ENCODE data around the gene STOML2.
"Not testable (repeated sequence)": the region's sequence is repeated elsewhere in the genome, so short reads cannot be mapped to it uniquely, and the experiment has no call there.

The STOML2 gene, protein sequence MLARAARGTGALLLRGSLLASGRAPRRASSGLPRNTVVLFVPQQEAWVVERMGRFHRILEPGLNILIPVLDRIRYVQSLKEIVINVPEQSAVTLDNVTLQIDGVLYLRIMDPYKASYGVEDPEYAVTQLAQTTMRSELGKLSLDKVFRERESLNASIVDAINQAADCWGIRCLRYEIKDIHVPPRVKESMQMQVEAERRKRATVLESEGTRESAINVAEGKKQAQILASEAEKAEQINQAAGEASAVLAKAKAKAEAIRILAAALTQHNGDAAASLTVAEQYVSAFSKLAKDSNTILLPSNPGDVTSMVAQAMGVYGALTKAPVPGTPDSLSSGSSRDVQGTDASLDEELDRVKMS

DNA sequence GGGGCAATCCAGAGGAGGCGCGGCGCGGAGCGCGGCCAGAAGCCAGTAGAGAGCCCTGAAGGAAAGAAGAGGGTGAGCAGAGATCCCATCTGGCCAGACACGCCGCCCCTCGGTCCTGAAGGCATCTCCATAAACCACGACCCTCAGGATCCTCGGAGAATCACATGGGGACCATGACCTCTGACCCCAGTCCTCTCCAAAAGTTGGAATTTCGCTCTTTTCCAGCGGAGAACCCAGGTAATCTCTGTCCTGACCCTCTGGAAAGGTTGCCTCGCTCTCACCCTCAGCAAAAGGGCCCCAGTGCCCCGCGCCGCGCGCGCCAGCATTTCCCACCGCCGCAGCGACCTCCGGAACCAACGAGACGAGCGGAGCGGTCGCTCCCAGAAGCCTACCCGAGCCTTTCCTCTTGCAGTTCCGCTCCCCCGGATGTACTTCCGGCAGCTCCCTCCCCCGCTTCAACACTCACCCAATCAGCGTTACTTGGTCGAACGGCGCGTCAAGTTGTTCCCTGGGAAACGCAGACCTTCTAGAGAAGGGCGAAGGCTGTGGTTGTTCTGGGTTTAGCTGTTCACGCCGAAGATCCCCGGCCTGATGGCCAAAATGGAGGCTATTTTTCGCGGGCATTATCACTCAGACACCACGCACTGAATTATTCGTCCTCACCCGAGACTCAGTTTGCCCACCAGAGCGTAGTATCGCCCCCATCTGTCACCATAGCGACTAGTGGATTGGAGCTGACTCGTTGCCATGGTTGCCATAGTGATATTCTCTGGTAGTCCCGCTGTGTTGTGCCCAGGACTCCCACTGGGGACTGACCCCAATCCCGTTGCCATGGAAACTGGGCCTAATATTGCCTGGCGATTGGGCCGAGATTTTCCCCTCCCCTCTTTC is at the start of gene STOML2:
Gene STOML2 (minus strand): TSS at position 363 of the 891 bp plus-strand sequence. CDS start 37 bp downstream, at position 326.
- DNase-seq, result peak; percentile 95

DNA sequence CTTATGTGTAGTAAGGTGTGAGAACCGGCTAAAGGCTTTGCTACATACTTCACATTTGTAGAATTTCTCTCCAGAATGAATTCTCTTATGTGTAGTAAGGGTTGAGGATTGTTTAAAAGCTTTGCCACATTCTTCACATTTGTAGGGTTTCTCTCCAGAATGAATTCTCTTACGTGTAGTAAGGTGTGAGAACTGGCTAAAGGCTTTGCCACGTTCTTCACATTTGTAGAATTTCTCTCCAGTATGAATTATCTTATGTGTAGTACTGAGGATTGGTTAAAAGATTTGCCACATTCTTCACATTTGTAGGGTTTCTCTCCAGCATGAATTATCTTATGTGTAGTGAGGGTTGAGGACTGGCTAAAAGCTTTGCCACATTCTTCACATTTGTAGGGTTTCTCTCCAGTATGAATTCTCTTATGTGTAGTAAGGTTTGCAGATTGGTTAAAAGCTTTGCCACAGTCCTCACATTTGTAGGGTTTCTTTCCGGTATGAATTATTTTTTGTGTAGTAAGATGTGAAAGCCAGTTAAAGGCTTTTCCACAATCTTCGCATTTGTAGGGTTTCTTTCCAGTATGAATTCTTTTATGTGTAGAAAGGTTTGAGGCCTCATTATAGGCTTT is 45.1 kb upstream of the STOML2 start:
- not testable (repeated sequence) for DNase-seq

DNA sequence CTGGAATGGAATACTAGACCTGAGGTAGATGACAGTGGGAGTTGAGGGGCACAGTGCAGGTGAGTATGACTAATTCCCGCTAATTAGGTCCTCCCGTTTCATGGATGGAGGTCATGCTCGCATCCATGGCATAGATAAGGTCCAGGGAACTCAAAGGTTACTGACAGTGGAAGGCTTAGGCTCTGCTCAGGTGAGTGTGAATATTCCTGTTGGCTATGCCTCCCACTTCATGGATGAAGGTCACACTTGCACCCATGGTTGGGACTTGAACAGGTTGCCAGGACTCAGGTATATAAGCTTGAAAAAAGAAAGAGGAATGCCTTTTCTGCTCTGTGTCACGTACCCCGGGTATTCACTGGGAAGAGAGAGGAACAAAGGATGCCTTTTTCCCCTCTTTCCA is 39.1 kb upstream of the STOML2 start:
- DNase-seq, result no peak

DNA sequence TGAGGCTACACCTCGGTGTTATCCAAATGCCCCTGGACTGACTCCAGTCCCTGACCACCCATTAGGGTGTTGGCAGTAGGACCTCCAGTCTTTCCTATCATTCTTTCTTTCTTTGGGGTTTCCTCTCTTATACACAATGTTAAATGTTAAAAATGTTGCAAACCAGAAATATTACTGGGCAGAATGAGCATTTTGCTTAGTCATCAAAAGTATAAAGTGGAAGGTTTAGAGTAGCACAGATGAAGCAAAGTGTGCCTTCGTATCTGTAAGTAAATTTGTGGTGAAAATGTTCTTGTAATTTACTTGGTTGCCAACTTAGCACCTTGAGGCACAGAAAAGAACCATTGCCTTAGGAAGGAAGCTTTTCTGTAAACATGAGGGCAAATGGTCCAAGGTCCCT is 37.2 kb upstream of the STOML2 start:
- DNase-seq, result no peak

DNA sequence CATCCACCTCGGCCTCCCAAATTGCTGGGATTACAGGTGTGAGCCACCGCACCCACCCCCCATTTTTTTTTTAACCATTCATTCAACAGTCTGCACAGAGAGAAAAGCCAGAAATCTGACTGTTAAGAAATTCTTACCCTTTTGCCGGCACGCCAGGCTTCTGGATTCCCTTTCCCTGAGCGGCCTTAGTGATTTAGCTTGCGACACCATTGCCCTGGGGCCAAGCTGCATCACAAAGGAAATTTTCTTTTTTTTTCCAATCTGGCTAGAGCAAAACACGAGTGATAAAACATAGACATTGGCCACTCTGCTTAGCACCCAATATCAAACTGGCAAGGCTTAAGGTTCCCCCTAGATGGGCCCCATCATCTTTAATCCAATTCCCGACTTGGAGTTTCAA is 33.9 kb upstream of the STOML2 start:
- DNase-seq, result peak; percentile 40

DNA sequence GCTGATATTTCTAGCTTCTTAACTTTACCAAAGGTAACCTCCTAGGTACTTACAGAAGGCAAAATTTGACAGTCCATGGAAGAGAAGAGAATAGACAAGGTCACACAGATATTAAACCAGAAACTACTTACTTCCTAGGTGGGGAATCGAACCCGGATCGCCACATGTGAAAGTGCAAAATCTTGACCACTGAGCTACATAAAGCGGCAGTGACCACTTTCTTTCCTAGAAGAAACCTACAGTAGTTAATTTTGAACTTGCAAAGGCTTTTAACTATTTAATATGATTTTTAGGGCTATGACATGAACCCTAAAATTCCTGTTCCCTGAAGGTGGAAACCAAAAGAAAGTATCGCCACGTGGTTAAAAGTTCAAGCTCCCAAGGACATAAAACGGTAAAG is 33.1 kb upstream of the STOML2 start:
- no peak for DNase-seq

DNA sequence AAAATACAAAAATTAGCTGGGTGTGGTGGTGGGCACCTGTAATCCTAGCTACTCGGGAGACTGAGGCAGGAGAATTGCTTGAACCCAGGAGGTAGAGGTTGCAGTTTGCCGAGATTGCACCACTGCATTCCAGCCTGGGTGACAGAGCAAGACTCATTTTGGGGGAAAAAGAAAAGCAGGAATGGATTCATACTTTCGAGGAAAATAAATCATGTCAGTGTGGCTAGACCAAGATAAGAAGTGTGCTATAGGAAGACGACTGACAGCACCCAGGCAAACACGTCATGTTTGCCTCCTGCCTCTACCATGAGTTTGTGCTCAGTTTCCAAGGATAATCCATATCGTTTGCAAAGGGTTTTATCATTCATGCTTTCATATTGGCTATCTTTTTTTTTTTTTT is 32.0 kb upstream of the STOML2 start:
- DNase-seq, result no peak

DNA sequence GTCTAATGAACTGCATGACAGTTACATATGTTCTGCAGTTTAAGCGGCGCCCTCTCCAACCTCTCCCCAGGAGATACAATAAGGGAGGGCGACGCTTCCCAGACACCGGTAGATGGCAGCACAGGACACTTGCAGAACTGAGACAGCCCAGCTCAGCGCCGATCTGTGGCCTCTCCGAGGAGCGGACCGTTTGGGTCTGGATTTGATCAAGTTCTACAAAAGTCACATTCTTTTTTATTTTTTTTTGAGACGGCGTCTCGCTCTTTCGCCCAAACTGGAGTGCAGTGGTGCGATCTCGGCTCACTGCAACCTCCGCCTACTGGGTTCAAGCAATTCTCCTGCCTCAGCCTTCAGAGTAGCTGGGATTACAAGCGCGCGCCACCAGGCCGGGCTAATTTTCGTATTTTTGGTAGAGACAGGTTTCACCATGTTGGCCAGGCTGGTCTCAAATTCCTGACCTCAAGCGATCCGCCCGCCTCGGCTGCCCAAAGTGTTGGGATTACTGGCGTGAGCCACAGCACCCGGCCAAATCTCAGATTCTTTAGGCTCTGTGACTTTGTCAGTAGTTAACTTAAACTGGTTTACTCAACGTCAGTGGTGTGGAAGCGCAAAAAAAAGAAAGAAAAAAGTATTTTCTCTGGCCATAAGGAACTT is 14.1 kb upstream of the STOML2 start:
- DNase-seq, result peak; percentile 94

DNA sequence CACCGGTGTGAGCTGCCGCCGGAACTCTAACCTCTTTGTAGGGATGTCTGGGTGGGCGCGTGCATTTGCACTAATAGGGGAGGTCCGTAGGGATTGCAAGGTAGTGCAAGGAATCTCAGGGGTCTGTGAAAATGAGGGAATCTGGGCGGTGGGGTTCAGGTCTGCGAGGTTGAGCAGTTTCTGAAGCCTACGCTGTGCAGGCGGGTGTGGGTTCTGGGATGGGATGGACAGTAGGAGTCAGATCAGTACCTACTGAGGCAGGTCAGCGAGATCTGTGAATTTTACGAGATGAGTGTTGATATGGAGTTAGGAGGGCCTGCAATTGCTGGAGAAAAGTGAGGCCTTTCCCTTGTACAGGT is 13.6 kb upstream of the STOML2 start:
- DNase-seq, result no peak

DNA sequence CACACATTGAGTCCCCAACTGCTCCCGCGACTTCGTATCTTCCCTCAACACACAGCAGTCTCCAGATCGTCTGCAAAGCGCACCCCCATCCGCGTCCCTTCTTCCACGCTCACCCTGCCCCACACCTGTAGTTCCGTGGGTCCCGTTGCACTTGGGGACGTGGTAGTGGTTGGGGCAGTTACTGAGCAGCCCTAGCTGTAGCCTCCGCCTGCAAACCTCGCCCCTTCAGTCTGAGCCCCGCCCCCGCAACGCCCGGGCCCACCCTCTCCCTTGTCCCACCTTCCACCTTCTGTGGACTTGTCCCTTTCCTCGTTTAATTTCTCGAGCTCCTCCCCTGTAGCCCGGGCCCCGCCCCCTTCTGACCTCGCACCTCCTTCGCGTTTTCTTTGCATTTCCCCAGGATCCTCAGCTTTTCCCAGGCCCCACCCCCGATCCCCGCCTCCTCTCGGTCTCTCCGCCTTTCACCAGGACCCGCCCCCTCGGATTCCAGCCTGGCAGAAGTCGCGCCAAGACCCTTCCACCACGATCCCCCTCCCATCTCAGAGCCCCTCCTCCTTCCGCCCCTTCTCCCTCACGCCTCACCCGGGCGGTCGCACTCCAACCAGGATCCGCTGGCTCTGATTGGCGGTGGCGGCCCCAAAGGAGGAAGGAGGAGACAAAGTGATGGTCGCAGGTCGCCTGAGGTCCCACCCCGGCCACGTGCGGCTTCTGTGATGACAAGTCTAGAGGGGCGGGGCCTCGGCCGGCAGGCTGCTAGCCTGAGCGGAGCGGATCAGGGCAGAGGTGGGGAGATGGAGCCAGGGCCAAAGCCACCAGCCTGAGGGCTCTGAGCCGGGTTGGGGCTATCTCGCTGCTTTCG is 13.0 kb upstream of the STOML2 start, which contains the start of gene ATOSB:
Gene ATOSB (minus strand): TSS at position 183 of the 859 bp plus-strand sequence. CDS start 7,588 bp downstream, outside the sequence.
- peak; percentile 98 for DNase-seq

DNA sequence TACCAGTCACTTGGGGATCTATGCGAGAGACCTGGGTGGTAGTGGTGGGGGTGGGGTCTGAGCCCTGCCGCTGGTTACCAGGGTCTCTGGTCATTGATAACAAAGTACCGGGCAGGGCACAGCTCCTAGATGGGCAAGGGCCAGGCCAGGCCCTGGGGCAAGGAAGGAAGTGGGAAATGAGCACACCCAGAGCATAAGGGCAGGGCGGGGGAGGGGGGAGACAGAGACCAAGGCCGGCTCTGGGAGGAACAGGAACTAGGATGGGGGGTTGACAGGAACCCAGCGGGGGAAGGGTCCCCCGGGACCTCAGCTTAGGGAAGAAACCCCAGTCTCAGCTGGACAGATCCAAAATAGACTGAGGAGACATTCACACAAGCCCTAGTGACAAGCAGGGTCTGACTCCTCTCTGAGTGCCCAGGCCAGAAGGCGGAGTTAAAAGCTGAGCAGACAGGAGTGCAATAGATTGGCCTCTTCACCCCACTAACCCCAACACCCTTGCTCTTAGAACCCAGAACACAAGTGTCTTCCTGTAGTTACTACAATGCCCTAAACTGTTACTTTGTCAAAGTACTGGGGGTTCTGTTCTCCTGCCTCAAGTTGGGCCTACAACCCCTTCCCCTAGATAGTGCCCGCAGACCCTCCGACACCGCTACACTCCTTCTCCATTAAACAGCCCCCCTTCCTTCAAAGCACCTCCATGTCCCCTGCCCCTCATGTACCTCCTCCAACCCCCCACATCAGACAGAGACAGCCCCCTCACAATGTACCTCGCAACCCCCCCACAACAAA is 12.1 kb upstream of the STOML2 start:
- peak; percentile 46 for DNase-seq

DNA sequence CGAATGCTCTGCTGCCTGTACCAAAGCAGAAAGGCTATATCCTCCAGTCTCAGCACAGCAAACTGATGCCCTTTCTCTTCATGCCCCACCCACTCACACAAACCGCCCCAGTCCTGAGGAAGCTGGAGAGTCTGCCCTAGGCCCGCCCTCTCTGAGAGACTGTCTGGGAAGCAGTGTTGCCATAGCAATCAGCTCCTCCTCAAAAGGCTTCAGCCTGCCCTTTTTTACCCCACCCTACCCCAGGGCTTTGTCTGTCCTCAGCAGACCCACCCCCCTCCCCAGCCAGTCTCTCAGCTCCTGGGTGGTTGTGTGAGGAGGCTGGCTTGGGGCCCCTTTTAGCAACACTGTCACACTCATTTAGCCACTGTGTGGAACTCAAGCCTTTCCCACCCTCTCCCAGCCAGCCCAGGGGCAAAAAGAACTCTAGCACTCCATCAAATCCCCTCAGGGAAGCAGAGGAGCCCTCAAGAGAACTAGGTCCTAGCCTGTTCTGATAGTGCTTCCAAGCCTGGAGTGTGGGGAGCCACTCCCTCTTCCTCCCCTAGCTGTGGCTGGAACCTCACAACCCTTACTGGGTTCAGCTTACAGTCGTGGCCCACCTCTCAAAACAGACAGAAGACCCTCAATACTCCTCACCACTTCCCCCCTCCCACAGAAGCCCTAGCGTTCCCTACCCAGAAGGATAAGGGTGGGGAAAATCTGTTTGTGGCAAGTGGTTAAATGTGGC is 11.3 kb upstream of the STOML2 start:
- DNase-seq, result peak; percentile 76

DNA sequence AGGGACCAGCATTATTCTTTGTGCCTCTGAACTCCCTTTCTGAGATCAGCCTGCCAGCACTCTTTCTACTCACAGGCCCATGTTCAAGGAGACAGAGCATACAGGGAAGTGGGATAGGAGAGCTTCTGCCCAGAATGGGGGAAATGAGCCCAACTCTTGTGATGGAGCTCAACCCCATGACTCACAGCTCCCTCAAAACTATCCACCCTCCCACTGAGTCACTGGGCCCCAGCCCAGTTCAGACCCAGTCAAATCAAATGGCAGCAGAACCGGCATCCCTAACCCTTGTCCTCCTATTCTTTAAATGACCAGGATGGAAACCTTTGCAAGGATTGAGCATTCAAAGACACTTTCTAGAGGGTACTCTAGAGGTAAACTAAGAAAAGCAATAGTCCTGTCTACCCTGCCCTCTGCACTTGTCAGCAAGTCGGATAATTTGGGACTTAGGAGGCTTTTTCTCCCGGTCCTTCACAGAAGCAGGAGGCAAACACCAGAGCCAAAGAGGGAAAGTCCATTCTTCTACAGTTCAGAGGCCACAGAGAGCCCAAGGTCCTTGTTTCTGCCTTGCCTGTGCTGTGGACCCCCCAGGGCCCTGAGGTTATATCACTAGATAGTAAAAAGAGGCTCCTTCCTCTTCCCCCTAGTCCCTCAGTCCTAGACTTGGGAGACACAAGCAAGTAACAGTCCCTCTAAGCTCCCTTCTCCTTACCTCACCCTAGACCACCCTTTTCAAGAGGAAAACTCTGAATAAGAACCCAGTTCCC is 9.5 kb upstream of the STOML2 start:
- DNase-seq, result no peak

DNA sequence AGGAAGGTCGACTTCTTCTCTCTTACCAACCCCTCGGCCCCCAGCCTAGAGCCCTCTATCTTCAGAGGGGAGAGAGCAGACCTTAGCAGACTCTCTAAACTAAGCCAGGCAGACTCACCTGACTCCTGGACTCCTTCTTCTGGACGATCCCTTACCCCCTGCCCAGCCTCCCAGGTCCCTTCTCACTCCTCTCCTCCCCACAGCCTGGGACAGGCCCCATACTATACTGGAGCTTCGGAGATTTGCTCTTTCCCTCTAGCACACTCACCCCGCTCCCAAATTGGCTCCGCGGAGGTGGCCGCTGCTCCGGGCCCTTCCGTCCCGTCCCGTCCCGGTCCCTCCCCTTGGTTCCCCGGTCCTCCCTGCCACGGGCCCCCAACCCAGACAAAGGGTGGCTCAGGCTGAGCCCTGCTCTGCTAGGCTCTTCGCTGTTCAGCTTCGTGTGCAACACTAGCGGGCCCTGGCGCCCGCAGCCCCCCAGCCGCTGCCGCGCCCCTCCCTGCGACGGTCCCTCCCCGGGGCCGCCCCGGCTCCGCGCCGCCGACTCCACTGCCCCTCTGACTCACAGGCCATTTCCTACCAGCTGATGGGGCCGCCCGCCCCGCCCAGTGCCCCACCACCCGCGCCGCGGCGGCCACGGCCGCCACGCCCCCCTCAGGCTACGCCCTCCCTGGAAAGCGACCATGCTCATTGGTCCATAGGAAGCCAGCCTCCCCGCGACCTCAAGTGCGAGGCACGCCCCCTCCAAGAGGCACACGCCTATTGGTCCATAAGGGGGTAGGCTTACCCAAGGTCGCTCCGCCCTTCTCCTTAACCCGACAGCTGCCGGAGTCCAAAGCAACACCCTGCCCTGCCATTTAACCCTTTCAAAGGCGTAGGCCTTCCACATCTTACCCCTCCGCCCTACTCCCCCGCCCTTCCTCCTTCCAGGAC is 8.3 kb upstream of the STOML2 start:
- peak; percentile 98 for DNase-seq

DNA sequence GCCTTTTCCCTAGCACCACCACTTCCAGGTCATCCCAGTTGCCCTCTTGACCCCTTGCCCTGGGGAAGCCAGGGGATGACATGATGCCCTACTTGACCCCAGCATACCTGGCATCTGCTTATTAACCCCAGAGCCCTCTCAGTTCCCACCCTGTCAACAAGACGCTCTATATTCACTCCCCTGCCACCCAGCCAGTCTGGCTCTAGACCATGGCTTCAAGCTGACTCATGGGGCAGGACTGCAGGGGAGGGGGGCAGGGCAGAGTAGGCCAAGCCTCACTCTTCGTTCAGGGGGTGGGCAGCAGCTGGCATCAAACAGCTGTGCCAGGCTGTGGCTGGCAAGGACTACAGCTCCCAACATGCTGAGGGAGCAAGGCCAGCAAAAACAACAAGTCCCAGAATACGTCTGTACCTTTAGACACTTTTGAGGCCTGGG is 7.4 kb upstream of the STOML2 start:
- no peak for DNase-seq

DNA sequence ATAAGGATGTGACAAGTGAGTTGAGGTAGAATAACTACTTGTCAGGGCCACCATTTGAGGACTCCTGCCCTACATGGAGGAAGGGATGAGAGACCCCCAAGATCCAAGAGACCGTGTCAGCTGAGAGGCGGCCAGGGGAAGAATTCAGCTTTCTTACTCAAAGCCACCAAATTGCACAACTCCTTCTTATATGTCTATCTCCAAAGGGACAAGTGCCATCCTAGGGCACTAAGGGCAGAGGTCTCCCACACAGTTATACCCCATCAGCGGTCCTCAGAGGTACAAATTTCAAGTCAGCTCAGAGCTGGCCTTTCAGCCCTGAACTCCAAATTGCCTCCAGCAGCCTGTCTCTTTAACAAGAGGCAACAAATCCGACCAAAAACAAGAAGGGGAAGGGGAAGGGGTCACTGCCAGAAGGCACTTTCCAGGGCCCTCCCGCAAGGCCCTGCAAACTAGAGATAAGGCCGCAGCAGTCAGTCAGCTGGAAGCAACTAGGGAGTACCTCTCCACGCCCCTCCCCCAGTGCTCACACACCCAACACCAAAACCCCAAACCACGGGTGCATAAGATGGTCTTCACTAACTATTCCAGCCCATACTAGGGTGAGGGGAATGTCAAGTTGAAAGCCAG is 6.1 kb upstream of the STOML2 start:
- no peak for DNase-seq

DNA sequence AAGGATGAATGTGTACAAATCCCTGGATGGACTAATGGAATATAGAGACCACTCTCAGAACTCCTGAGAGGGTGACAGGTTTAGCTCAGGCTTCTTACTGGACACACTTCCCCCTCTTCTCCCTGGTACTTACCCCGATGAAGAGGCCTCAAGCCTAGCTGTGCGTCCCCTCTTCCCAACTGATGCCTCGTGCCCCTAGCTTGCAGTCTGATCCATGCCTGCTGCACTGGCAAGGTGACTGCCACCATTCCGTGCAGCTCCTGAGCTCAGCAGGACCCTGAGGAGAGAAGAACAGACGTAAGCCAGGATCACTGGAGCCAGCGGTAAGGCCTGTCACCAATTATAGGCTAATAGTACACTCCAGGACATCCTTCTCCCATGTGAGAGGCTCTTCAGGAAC is 5.5 kb upstream of the STOML2 start:
- DNase-seq, result no peak
